ENCODE data around the gene AP1B1.
"Not testable (repeated sequence)": the region's sequence is repeated elsewhere in the genome, so short reads cannot be mapped to it uniquely, and the experiment has no call there.

The AP1B1 gene

DNA sequence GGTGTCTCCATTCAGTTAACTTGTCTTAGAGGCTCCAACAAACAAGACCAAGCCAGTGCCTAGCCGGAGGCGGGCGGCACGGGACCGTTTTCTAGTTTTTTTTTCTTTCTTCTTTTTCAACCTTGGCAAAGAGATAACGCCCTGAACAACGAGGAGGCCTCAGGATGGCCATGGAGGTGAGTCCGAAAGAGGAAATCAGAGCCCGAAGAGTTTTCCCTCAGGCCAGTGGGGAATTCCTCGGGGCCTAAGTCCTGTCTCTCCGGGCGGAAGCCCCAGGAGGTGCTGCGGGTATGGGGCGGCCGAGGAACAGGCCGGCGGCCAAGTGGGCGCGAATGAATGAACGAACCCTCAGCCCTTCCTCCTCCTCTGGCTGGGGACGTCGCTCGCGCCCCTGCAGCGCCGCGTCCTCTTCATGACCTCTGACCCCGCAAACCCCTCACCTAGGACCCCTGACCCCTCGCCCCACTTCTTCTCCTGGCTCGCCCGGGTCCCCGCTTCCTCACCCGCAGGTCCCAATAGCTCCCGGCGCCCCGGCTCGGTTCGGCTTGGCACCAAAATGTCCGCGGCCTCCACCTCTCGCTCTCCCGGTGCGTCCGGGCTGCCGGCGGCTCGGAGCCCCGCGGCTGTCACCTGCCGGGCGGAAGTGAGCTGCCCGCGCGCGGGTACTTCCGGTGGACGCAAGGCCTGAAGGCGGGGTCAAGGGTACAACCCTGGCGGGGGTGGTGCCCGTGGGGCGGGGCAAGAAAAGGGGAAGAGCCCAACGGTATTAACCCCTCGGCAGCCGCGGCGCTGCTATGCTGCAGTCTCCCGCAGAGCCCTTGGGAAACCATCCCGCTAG lies at the start of gene AP1B1:
Gene AP1B1 (minus strand): TSS at position 650 of the 838 bp plus-strand sequence. CDS start 21,327 bp downstream, outside the sequence.
- peak; percentile 67 to 82 for DNase-seq

DNA sequence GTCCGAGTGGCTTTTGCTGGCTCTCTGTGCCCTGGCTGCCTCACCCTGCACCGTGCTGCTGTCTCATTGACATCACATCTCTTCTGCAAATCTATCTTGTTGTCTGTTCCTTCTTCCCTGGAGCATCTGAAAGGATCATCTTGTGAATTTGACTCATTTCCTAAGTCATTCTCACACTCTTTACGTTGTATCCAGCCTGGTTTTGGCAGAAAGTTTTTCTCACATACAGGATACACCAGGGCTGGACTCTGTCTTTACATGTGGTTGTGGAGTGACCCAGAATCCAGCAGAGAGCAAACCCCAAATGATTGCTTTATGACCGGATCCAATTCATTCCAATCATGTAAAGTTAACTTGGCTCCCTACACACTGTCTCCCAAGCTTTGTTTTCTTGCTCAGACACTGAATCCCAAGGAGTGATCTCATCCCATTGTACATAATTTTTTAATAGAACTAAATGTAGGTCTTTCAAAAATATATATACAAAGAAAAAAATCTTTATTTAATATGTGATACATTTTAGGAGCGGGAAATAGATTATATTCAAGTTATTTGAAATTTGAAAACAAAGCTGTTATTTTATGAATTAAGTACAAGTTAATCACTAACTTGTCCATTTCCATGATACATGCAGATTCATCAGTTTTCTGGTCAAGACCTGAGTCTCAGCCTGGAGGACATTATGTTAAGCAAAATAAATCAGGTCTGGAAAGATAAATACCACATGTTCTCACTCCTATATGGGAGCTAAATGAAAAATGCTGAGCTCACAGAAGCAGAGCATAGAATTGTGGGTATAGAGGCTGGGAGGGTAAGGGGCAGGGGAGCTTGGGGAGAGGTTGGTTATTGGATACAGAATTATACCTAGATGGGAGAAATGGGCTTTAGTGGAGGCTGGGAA lies 47.1 kb upstream of the AP1B1 start:
- DNase-seq, result no peak

DNA sequence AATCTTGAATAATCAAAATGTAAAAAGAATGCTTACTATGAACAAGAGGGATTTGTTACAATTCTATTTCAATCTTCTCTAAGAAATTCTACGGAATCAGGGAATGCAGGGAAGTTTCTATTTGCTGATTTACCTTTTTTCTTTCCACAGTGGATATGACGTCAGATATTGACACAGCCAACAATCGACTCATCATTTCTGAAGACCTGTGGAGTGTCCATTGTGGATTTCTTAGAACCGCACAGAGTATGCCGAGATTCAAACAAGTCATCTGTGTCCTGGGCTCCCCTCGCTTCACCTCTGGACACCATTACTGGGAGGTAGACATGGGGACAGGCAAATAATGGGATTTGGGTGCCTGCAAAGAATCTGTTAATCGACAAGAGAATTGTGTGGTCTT lies 45.9 kb upstream of the AP1B1 start:
- no peak for DNase-seq

DNA sequence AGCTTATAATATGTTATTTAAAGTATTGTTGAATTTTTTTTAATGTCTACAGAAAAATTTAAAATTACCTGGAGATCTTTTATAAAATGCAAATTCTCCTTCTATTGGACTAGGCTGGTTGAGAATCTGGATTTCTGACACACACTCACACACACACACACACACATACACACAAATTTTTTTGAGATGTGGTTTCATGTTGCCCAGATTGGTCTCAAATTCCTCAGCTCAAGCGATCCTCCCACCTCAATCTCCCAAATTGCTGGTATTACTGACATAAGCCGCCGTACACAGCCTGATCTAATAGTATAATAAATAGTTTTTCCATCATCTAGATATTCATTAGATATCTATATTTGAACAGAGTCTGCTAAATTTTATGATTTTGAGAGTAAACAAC lies 45.5 kb upstream of the AP1B1 start:
- no peak for DNase-seq

DNA sequence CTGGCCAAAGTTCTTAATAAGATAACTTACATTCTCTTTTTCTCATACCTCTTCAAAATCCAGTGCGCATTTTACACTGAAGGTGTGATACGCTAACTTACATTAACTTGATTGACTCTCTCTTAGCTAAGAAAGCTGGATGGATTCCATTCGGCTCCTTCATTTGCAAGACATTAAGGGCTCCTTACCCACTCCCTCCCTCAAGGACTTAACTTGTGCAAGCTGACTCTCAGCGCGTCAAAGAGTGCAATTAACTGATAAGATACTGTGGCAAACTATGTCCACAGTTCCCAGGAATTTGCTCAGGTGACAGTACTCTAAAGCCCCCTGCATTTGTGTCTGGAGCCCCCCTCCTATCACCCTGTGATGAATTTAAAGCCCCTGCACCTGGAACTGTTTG lies 43.6 kb upstream of the AP1B1 start:
- DNase-seq, result no peak

DNA sequence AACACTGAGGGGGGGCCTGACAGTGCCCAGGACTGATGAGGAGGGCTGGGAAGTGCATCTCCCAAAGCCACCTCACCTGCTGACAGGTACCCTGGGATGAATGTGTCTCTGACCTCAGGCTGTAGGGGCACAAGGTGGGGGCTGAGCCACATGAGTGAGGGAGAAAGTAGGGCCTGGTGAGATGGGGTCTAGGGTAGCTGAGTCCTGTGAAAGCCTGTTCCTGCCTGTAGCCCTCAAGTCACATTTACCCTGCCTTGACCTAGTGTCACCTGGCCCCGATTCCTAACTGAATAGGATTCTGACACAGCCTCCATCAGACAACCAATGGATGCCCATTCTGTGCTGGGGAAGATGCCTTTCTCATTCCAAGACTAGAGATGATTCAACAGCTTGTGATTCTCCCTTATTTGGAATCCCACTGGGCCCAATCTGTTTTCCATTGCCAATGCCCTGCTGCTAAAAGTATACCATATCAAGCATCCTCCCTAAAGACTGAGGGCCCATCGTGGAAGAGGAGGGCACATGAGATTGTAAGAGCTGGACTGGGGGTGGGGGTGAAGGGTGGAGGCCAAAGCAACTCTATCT lies 38.9 kb upstream of the AP1B1 start:
- no peak for DNase-seq

DNA sequence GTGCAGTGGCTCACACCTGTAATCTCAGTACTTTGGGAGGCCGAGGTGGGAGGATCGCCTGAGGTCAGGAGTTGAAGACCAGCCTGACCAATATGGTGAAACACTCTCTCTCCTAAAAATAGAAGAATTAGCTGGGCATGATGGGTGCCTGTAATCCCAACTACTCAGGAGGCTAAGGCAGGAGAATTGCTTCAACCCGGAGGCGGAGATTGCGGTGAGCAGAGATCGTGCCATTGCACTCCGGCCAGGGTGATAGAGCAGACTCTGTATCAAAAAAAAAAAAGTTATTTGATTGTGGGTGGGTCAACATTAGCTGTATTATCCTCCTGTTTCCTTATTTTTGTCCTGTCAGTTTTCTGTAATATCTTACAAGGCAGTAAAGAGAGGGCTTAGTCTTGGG lies 38.1 kb upstream of the AP1B1 start:
- no peak for DNase-seq

DNA sequence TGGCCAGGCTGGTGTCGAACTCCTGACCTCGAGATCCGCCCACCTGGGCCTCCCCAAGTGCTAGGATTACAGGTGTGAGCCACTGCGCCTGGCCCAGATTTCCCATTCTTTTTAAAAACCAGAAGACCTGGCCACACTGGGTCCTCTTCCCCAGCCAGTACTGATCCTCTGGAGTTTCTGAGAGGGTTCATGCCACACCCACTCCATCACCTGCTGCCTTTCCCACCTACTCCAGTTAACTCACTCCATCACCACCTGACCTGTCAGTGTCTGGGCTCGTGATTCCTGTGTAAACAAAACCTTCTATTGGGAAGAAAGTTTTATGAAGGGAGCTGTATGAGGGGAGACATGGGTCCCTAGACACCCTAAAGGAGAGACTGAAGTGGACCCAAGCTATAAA lies 30.3 kb upstream of the AP1B1 start:
- not testable (repeated sequence) for DNase-seq

DNA sequence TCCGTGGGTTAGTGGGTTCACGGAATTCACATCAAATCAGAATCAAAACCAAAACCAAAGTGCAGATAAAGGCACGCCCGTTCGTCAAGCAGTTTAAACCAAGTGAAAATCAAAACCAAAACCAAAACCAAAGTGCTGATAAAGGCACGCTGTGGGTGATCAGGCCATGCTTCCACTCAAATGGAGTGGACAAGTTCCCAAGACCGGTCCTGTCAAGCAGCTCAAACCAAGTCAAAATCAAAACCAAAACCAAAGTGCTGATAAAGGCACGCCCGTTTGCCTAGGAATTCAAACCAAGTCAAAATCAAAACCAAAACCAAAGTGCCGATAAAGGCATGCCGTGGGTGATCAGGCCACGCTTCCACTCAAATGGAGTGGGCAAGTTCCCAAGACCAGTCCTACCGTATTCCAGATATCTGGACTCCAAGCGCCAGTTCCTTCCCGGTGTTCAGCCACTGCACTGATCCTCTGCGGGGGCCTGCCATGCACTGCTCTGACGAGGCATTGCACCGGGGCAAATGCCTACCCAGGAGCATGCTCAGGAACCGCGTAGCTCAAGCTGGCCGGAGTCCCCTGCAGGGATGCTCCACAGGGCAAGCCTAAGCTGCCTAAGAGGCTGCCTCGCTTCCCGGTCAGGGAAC lies 26.7 kb upstream of the AP1B1 start:
- peak in 1 of 2 experiments; percentile 14 for DNase-seq

DNA sequence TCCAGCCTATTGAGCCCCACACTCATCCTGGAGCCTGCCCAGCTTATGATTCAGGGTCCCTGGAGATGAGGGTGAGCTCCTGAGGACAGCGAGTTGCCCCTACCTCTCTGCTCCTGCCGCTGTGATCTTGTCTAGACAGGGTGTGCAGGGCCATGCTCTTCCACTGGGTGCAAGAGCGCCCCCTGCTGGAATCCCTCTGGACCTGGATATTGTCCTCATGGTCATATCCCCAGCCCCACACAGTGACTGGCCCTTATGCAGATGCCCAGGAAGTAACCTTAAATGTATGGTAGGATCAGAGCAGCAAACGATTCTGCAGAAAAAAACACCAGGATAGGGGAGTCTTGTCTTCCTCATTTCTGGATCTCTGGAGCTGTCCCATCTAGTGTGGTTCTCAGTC lies 24.4 kb upstream of the AP1B1 start:
- DNase-seq, result not testable (repeated sequence)

DNA sequence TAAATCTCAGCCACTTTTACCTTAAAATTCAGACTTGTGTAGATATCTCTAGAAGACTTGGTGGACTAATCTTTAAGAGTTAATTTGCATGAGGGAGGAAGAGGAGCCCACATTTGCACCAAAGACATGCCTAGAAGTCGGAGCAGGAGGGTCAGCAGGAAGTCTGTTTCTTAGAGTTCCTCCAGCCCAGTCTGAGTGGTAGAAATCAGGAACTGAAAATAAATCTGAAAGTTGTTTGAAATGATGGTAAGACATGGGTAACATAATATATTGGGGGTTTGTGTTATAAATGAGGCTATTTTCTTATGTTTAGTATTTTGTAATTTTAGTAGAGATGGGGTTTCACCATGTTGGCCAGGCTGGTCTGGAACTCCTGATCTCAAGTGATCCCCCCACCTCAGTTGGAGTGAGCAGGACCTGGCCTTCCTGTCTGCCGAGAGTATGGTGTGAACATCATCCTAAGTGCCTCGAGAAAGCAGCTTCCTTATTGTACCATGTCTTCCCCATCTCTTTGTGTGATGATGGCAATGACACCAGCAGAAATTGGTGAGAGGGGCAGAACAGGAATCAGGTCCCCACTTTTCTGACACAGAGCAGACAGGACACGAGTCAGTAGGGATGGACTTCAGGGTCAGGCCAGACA lies 23.3 kb upstream of the AP1B1 start:
- not testable (repeated sequence) for DNase-seq

DNA sequence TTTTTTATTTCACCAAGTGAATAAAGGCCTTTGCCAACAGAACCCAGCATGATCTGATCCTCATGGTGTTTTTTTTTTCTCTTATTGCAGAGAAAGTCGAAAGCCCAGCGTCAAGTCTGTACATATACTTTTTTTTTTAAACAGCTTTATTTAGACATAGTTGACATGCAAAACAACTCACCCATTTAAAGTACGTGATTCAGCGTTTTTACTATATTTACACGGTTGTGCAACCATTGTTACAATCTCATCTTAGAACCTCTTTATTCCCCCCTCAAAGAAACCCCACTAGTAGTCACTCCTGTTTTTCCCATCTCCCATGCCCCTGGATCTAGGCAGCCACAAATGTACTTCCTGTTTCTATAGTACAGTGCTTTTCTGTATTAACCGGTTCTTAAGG lies 20.6 kb upstream of the AP1B1 start:
- no peak for DNase-seq

DNA sequence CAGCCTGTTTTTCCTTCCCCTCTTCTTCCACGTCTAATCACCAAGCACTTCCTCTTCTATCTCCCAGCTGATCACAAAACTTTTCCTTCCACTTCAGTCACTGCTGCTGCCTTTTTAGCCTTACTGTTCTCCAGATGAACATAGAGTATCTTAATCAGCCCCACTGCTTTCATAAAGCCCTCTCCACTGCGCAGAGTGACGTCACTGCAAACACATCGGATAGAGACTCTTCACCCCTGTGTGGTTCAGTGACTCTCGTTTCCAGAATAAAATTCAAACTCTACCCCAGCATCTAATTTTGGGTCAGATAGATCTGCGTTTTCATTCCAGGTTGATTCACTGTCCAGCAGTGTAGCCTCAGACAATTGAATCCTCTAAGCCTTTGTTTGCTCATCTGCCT lies 13.2 kb upstream of the AP1B1 start:
- DNase-seq, result not testable (repeated sequence)

DNA sequence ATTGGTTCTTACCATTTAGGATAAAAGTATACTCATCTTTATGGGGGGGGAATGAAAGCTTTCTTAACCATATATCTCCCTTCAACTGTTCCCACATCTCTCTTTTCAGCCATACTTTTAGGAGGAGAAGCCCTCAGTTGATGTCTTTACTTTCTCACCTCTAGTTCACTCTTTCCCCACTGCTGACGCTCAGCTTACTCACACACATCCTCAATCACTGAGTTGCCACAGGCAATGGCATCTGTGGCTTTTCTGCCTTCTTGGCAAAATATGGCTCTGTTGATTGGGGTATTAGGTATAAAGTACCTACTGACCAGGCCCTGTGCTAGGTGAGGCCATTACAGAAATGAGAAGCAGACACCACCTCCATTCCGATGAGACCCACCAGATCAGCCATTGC lies 12.2 kb upstream of the AP1B1 start:
- DNase-seq, result no peak

DNA sequence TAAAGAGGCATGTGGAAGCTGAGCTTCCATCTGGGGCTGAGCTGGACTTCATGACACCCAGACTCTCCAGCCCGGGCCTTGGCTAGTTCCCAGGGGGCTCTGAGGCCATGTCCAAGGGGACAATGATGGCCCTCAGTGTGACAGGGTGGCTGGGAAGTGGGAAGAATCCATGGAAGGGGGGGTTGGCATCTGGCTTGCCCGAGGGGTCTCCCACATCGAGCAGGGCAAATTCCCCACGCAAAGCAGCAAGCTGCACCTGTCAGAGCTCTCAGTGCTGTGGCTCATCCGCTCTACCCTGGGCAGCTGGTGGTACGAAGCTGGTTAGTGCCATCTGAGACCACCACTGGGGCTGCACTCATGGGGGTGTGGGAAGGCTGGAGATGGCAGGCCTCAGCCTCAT lies 9.4 kb upstream of the AP1B1 start:
- DNase-seq, result no peak

DNA sequence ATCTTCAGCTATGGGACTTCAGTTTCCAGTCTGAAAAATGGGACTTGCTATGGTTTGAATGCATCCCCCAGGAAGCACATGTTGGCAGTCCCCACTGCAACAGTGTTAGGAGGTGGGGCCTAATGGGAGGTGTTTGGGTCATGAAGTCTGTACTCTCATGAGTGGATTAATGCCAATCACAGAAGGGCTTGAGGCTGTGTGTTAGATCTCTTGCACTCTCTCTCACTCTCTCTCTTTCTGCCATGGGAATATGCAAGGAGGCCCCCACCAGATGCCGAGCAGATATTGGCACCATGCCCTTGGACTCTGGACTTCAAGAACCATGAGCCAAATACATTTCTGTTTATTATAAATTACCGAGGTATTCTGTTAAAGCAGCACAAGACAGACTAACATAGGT lies 7.8 kb upstream of the AP1B1 start:
- DNase-seq, result no peak

DNA sequence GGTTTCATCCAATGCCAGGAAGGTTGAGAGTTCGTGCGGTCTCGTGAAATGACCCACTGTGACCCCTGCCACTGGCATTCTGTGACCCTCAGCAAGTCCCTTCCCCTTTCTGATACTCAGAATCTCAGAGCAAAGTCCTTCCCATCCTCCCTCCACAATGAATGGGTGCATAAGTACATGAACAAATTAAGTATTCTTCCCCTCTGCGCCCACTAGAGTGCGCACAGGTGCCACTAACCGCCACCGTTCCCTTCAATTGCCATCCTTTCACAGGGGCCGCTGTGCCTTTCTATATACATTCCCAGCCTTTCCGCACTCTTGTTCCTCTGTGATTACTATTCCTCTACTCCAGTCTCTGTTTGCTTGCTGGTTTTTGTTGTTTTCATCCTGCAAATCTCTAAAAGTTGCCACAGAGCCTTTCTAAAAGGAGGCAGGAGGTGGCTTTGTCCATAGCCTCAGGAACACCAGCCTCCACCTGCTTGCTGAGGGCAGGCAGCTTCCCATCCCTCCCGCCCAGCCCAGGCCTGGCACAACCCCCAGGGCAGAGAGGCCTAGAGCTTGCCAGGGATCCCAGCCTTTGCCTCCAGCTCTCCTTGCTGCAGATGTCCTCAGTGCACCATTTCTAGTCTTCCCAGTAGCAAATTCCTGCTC lies 6.7 kb upstream of the AP1B1 start:
- peak; percentile 18 to 57 for DNase-seq

DNA sequence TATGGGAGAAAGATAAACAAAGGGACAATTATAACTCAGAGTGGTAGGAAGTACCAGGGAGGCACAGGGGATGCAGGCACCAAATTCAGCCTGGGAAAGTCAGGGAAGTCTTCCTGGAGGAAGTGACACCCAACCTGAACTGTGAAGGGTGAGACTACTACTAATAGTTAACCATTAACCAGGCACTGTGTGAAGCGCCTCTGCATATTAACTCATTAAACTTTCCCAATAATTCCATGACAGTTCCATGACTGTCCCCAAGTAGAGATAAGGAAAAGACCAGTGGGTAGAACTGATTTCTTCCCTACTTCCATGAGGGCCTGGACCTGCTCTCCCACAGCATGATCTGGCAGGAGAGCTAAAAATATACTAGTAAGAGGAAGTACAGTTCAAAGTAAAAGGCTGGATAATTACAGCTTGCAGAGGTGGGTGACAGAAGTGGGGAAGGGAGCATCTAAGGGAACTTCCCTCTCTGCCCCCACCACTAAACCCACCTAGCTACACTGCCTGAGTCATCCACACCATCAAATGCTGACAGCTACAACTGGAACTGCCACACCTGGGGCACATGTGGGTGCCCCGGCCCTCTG lies 4.7 kb upstream of the AP1B1 start:
- DNase-seq, result no peak

DNA sequence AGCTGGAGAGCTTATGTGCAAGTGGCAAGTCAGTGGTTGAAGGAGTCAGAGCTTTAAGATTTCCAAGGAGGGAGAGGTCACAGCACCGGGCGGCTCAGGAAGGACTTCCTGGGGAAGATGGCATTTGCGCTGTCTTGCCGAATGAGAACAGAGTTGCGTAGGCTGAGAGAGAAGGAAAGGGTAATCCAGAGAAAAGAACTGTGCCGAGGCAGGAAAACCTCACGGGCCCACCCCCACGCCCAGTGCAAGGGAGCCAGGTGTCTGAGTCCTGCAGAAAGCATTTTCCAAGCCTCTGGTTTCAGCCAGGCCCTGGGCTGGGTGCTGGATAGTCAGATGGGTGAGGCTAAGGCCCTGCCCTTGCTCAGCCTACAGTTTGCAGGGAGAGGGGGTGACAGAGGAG lies 3.2 kb upstream of the AP1B1 start:
- DNase-seq, result no peak

DNA sequence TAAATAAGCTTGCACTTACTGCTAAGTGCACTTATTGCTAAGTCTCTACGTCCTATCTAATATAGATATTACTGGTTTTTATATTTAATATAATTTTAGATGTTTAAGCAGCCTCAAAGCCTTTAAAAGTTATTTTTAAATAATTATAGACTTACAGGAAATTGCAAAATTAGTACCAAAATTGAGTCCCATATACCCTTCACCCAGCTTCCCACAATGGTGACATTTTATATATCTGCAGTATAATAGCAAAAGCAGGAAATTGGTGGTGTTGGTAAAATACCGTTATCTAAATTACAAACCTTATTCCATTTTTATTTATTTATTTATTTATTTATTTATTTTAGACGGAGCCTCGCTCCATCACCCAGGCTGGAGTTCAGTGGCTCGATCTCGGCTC lies 1.9 kb upstream of the AP1B1 start:
- no peak for DNase-seq

DNA sequence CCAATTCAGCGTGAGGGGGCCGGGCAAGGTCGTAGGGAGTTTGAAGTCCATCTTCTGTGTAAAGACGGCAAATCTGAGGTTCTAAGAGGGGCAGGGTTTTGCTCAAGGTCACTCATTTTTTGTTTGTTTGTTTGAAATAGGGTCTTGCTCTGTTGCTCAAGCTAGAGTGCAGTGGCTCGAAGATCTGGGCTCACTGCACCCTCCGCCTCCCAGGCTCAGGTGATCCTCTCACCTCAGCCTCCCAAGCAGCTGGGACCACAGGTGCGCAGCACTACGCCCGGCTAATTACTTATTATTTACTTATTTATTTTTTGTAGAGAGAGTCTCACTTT lies 355 bp upstream of the AP1B1 start:
- DNase-seq, result no peak

DNA sequence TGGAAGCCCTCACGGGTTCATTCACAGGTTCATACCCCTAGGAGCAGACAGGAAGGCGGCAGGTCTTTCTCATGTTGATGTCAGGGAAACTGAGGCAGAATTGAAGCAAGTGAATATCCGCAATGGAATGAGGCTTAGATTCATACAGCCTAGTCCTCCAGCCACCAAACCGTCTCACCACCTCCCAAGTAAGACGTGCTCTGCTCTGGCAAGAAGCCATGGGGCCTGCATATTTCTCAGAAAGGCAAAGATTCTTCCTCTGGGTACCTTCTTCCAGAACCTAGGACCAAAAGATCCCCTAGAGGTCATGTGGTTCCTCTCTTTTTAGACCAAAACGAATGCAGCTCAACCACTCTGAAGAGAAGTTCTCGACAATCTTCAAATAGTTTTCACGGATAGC lies 1.7 kb downstream of the AP1B1 start:
- DNase-seq, result no peak

All from SW 1271 (cell line).